Mammary epithelial cell (primary cell): Measurements from ENCODE around the gene DDX5.

ENCODE experiments used
- EZH2 ChIP-seq: IDR thresholded peaks from 2 replicates; pipeline ENCODE4 v1.6.1; 2012; ENCODE audit warnings: low read length, inconsistent platforms, borderline replicate concordance
- TF ChIP-seq, protein P1 (sequence below), 2 donors: IDR thresholded peaks in 1 of 2; conservative IDR thresholded peaks in 1 of 2; 2 replicates each; pipeline ENCODE4 v1.5.1; 2011 to 2012; ENCODE audit warnings: inconsistent platforms in 2 of 2, low read length in 2 of 2, mild to moderate bottlenecking in 2 of 2, control low read depth in 1 of 2, low read depth in 1 of 2; ENCODE audit not compliant: insufficient read depth in 1 of 2; ENCODE audit errors: extremely low read depth in 1 of 2

DNA sequence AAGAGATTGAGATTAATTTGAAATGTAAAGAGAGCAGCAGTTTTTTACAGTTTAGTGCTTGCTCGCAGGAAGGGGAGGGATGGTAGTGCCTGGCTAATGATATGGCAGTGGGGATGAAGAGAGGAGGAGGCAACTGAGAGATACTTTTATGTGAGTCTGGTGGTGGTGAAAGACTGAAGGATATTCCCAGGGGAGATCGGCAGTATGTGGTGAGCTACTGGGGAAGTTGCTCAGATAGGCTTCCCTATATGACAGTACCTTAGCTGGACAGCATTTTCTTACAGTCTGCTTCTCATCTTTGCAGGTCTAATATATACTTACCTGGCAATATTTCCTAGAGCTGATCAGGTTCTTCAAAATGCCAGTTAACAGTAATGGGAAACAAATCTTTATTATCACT, 9.3 kb upstream of the DDX5 start:
- TF ChIP-seq, protein P1, sequence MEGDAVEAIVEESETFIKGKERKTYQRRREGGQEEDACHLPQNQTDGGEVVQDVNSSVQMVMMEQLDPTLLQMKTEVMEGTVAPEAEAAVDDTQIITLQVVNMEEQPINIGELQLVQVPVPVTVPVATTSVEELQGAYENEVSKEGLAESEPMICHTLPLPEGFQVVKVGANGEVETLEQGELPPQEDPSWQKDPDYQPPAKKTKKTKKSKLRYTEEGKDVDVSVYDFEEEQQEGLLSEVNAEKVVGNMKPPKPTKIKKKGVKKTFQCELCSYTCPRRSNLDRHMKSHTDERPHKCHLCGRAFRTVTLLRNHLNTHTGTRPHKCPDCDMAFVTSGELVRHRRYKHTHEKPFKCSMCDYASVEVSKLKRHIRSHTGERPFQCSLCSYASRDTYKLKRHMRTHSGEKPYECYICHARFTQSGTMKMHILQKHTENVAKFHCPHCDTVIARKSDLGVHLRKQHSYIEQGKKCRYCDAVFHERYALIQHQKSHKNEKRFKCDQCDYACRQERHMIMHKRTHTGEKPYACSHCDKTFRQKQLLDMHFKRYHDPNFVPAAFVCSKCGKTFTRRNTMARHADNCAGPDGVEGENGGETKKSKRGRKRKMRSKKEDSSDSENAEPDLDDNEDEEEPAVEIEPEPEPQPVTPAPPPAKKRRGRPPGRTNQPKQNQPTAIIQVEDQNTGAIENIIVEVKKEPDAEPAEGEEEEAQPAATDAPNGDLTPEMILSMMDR (conservative IDR thresholded peaks at IDR 0.05 in 1 of 2, IDR thresholded peaks at IDR 0.05 in 1 of 2; ENCODE audit: extremely low read depth in 1 of 2, insufficient read depth in 1 of 2, low read depth in 1 of 2, low read length in 2 of 2) = no peak
- TF ChIP-seq EZH2 = no peak
